MM.1S (cell line): ENCODE measurements around the gene SPAG17.

ENCODE experiments used
- DNase-seq: peaks from one replicate; pipeline ENCODE4 v3.0.0-alpha.2; 2015
- H2AFZ ChIP-seq: fragments of 300-600 bp; sonication (generic); 2 replicates; pipeline ENCODE4 v1.6.0; 2016; ENCODE audit warnings: antibody characterized with exemption, low read length
- H3F3A ChIP-seq: fragments of 300-600 bp; sonication (generic); 2 replicates; pipeline ENCODE4 v1.6.1; 2016; ENCODE audit warnings: mild to moderate bottlenecking, antibody characterized with exemption, low read length, moderate library complexity, mixed read lengths; ENCODE audit not compliant: insufficient read depth
- H3K27ac ChIP-seq: fragments of 300-600 bp; sonication (generic); 2 replicates; pipeline ENCODE4 v1.5.1; 2016; ENCODE audit warnings: mild to moderate bottlenecking, low read length
- H3K27me3 ChIP-seq: fragments of 300-600 bp; sonication (generic); replicated peaks from 2 replicates; pipeline ENCODE4 v1.6.0; 2016; ENCODE audit warnings: low read length; ENCODE audit not compliant: insufficient read depth
- H3K36me3 ChIP-seq: fragments of 300-600 bp; sonication (generic); replicated peaks from 2 replicates; pipeline ENCODE4 v1.6.1; 2016; ENCODE audit warnings: mild to moderate bottlenecking, low read length, mixed read lengths; ENCODE audit not compliant: insufficient read depth
- H3K4me1 ChIP-seq: fragments of 300-600 bp; sonication (generic); 2 replicates; pipeline ENCODE4 v1.6.1; 2016; ENCODE audit warnings: low read length, mixed read lengths
- H3K4me2 ChIP-seq: fragments of 300-600 bp; sonication (generic); 2 replicates; pipeline ENCODE4 v1.6.0; 2016; ENCODE audit warnings: low read depth, low read length
- H3K4me3 ChIP-seq: fragments of 300-600 bp; sonication (generic); 2 replicates; pipeline ENCODE4 v1.5.1; 2016; ENCODE audit warnings: low read length, mixed read lengths
- H3K79me2 ChIP-seq: fragments of 300-600 bp; sonication (generic); 2 replicates; pipeline ENCODE4 v1.6.1; 2016; ENCODE audit warnings: mixed run types, low read length, mixed read lengths
- H3K9ac ChIP-seq: fragments of 300-600 bp; sonication (generic); 2 replicates; pipeline ENCODE4 v1.6.1; 2016; ENCODE audit warnings: low read length, mixed read lengths
- H3K9me2 ChIP-seq: fragments of 300-600 bp; sonication (generic); replicated peaks from 2 replicates; pipeline ENCODE4 v1.6.1; 2016; ENCODE audit warnings: mild to moderate bottlenecking, low read length, mixed read lengths; ENCODE audit not compliant: insufficient read depth
- H3K9me3 ChIP-seq: fragments of 300-600 bp; sonication (generic); replicated peaks from 2 replicates; pipeline ENCODE4 v1.6.1; 2016; ENCODE audit warnings: mild to moderate bottlenecking, low read length, mixed read lengths; ENCODE audit not compliant: insufficient read depth
- H4K20me1 ChIP-seq: fragments of 300-600 bp; sonication (generic); 2 replicates; pipeline ENCODE4 v1.6.1; 2016; ENCODE audit warnings: mild to moderate bottlenecking, low read length, moderate library complexity, mixed read lengths; ENCODE audit not compliant: insufficient read depth
- EZH2 ChIP-seq: fragments of 300-600 bp; sonication (generic); optimal IDR thresholded peaks from 2 replicates; pipeline ENCODE3; 2017; ENCODE audit warnings: low read depth, mild to moderate bottlenecking, antibody characterized with exemption, low read length, mixed read lengths
- EZH2phosphoT487 ChIP-seq: fragments of 300-600 bp; sonication (generic); IDR thresholded peaks from 2 replicates; pipeline ENCODE4 v1.6.1; 2018; ENCODE audit warnings: antibody characterized with exemption, low read length
- TF ChIP-seq, protein P1 (sequence below): fragments of 300-600 bp; sonication (generic); IDR thresholded peaks from 2 replicates; pipeline ENCODE4 v1.5.1; 2016; ENCODE audit warnings: antibody characterized with exemption, low read length, mixed read lengths

SPAG17 gene

DNA sequence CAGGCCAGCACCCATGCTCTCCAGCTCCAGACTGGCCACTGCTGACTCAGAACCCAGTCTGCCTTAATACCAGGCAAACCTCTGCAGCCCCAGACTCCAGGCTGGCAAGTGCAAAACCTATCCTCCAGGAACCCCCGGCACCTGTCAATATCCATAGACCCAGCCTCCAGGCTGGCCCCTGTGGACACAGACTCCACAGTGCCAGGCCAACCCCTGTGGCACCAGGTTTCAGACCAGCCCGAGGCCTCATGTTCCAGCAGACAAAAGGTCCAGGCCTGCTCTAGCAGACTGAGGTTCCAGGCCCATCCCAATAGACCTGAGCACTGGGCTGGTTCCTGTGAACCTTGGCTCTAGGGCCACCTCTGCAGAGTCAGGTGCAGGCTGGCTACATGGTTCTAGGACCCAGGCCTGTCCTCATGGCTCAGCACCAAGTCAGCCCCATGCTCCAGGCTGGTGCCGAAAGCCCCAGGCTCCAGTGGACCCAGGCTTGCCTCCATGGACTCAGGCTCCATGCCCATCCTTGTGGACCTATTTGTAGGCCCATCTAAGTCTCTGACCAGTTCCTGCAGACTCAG is 137.3 kb downstream of the SPAG17 start:
- Histone ChIP-seq H3K36me3 (no peaks in the 10 kb centered on the region), H3K9me2 (no peaks in the 10 kb centered on the region), H3K27me3 (no peaks in the 10 kb centered on the region), H3K79me2 (no peaks in the 10 kb centered on the region), H3K4me1 (no peaks in the 10 kb centered on the region), H3K9me3 (no peaks in the 10 kb centered on the region), H3K27ac (no peak overlapping the region), H2AFZ (no peak overlapping the region), H4K20me1 (no peaks in the 10 kb centered on the region), H3K4me3 (no peak overlapping the region), H3K9ac (no peak overlapping the region), H3K4me2 (no peak overlapping the region), H3F3A (no peaks in the 10 kb centered on the region)
- TF ChIP-seq EZH2phosphoT487 (no peak), EZH2 (no peak)
- TF ChIP-seq, protein P1, sequence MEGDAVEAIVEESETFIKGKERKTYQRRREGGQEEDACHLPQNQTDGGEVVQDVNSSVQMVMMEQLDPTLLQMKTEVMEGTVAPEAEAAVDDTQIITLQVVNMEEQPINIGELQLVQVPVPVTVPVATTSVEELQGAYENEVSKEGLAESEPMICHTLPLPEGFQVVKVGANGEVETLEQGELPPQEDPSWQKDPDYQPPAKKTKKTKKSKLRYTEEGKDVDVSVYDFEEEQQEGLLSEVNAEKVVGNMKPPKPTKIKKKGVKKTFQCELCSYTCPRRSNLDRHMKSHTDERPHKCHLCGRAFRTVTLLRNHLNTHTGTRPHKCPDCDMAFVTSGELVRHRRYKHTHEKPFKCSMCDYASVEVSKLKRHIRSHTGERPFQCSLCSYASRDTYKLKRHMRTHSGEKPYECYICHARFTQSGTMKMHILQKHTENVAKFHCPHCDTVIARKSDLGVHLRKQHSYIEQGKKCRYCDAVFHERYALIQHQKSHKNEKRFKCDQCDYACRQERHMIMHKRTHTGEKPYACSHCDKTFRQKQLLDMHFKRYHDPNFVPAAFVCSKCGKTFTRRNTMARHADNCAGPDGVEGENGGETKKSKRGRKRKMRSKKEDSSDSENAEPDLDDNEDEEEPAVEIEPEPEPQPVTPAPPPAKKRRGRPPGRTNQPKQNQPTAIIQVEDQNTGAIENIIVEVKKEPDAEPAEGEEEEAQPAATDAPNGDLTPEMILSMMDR: no peak
- no peak for DNase-seq

DNA sequence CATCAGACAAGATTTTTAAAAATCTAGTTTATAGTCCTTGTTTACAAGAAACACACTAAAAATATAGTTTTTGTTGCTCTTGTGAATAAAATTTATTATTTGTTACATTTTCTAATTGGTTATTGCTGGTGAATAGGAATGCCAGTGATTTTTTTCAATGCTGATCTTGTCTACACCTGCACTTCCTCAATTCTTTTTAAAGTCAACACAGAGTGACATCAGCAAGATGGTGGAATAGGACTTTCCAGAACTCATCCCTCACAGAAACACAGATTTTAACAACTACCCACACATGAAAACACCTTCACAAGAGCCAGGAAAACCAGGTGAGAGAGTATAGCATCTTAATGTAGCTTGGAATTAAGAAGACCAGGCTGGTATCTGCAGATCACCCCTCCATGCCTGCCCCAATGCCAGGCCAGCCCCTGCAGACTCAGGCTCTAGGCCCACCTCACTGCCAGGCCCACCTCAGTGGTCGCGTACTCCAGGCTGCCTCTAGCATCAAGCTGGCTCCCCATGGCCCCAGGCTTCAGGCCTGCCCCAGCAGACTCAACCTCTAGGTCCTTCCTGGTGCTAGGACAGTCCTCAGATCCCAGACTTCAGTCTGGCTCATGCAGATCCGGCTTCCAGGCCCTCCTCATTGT is 137.9 kb downstream of the SPAG17 start:
- no peaks in the 10 kb centered on the region for H3K4me1 ChIP-seq
- H3K27ac ChIP-seq: no peak overlapping the region
- no peaks in the 10 kb centered on the region for H3K36me3 ChIP-seq
- H3K9me3 ChIP-seq: no peaks in the 10 kb centered on the region
- H3K27me3 ChIP-seq: no peaks in the 10 kb centered on the region
- no peaks in the 10 kb centered on the region for H4K20me1 ChIP-seq
- H3K4me3 ChIP-seq: no peak overlapping the region
- no peaks in the 10 kb centered on the region for H3K79me2 ChIP-seq
- DNase-seq: no peak
- TF ChIP-seq, protein P1: no peak
- H3K9me2 ChIP-seq: no peaks in the 10 kb centered on the region
- no peaks in the 10 kb centered on the region for H3F3A ChIP-seq
- no peak overlapping the region for H2AFZ ChIP-seq
- H3K9ac ChIP-seq: no peak overlapping the region
- H3K4me2 ChIP-seq: no peak overlapping the region

DNA sequence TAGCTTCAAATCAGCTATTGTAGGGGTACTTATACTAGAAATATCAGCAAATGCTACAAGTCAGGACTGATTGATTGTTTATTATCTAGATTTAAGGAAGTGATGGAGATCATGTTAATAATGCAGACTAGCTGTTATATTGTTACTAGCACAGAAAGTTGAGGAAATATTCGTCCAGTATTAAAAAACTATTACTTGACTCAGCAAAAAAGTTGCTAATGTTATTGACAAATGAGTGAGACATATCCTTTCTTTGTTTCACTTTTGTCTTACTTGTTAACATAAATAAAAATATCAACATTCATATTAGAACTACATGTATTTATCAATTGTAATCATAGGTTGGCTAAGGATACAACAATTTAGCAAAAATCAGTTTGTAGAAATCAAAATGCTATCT is 141.4 kb downstream of the SPAG17 start:
- H4K20me1 ChIP-seq: no peaks in the 10 kb centered on the region
- H3K79me2 ChIP-seq: no peaks in the 10 kb centered on the region
- H3F3A ChIP-seq: no peaks in the 10 kb centered on the region
- H3K9ac ChIP-seq: no peak overlapping the region
- no peaks in the 10 kb centered on the region for H3K9me2 ChIP-seq
- no peak for DNase-seq
- H3K4me2 ChIP-seq: no peak overlapping the region
- H2AFZ ChIP-seq: no peak overlapping the region
- H3K4me3 ChIP-seq: no peak overlapping the region
- no peaks in the 10 kb centered on the region for H3K36me3 ChIP-seq
- no peak overlapping the region for H3K27ac ChIP-seq
- no peaks in the 10 kb centered on the region for H3K4me1 ChIP-seq
- no peak for TF ChIP-seq EZH2phosphoT487
- no peak for TF ChIP-seq EZH2
- TF ChIP-seq, protein P1: no peak
- H3K9me3 ChIP-seq: no peaks in the 10 kb centered on the region
- no peaks in the 10 kb centered on the region for H3K27me3 ChIP-seq
